Measurements from ENCODE around the gene SCN4B. TPM values are rescaled to one million over a fixed set of nuclear protein-coding genes. Genes with fewer than 3 reads are reported as not detected.

Gene SCN4B
- total RNA-seq, 2 experiments from 2014 or later, result 0.72 to 1.1 TPM

- Mint-ChIP-seq H3K27ac (no peak overlapping the region), H3K4me3 (no peak overlapping the region), H3K9me3 (no peaks in the 10 kb centered on the region), H3K36me3 (ENCODE audit: low read depth) (no peaks in the 10 kb centered on the region), H3K4me1 (ENCODE audit: low read depth) (peaks cover 3% of the 10 kb centered on the region), H3K27me3 (peaks cover 38% of the 10 kb centered on the region)
- POLR2A ChIA-PET, result interaction anchor here (1.5 kb wide), 1 partner anchor 23 kb away, joined by 5 read pairs; no protein-coding TSS in a partner anchor
- CTCF ChIA-PET, result interaction anchor here (1.9 to 6.8 kb wide), 3 partner anchors 23 to 50 kb away, joined by 6 to 116 read pairs (median 41); no protein-coding TSS in a partner anchor
- ATAC-seq (no peak), DNase-seq (no peak)
- intact Hi-C loops (cut with micrococcal nuclease), result loop anchor here (5.0 kb wide), 1 partner anchor 144 kb away; no protein-coding TSS in a partner anchor
- no peak for TF ChIP-seq CTCF (IDR thresholded peaks at IDR 0.05)
Measured at GRCh38 chr11:118148240-118148639, 4.4 kb downstream of the SCN4B start.

GRCh38 chr11:118147502-118147901 lies 5.1 kb downstream of the SCN4B start:
- no peak overlapping the region for H3K4me3 Mint-ChIP-seq
- peaks cover 40% of the 10 kb centered on the region for H3K27me3 Mint-ChIP-seq
- ChIA-PET CTCF (interaction anchor here (4.5 to 6.8 kb wide), 2 partner anchors 9 to 24 kb away, joined by 40 to 116 read pairs; no protein-coding TSS in a partner anchor), POLR2A (interaction anchor here (0.6 kb wide), 1 partner anchor 254 kb away, joined by 3 read pairs; no protein-coding TSS in a partner anchor)
- intact Hi-C loops (cut with micrococcal nuclease), result loop anchor here (5.0 kb wide), 1 partner anchor 145 kb away; no protein-coding TSS in a partner anchor
- H3K27ac Mint-ChIP-seq, result no peak overlapping the region
- ATAC-seq (no peak), DNase-seq (no peak)
- no peak for TF ChIP-seq CTCF (IDR thresholded peaks at IDR 0.05)
- H3K9me3 Mint-ChIP-seq, result no peaks in the 10 kb centered on the region
- no peaks in the 10 kb centered on the region for H3K36me3 Mint-ChIP-seq (ENCODE audit: low read depth)
- H3K4me1 Mint-ChIP-seq (ENCODE audit: low read depth), result peaks cover 3% of the 10 kb centered on the region

GRCh38 chr11:118146554-118146953 lies 6.1 kb downstream of the SCN4B start:
- Mint-ChIP-seq H3K9me3 (no peaks in the 10 kb centered on the region), H3K36me3 (ENCODE audit: low read depth) (no peaks in the 10 kb centered on the region), H3K27me3 (peaks cover 45% of the 10 kb centered on the region), H3K27ac (no peak overlapping the region), H3K4me3 (peak overlapping the region; percentile 76), H3K4me1 (ENCODE audit: low read depth) (peaks cover 3% of the 10 kb centered on the region)
- ATAC-seq, result no peak
- POLR2A ChIA-PET, result interaction anchor here (1.4 to 1.7 kb wide), 2 partner anchors 52 to 79 kb away, joined by 4 to 6 read pairs; partner anchors contain the start of gene JAML
- TF ChIP-seq CTCF (IDR thresholded peaks at IDR 0.05), result no peak
- CTCF ChIA-PET, result interaction anchor here (1.1 to 6.8 kb wide), 6 partner anchors 10 to 157 kb away, joined by 3 to 116 read pairs (median 6); partner anchors contain the start of gene CD3E
- DNase-seq, result no peak
- intact Hi-C loops (cut with micrococcal nuclease), result loop anchor here (5.0 kb wide), 1 partner anchor 146 kb away; no protein-coding TSS in a partner anchor

- DNase-seq (peak; percentile 96), ATAC-seq (peak; percentile 95)
- H3K27ac Mint-ChIP-seq, result no peak overlapping the region
- intact Hi-C loops (cut with micrococcal nuclease), result loop anchor here (5.0 kb wide), 1 partner anchor 147 kb away; no protein-coding TSS in a partner anchor
- ChIA-PET POLR2A (interaction anchor here (1.0 to 1.7 kb wide), 3 partner anchors 22 to 80 kb away, joined by 3 to 6 read pairs (median 4); partner anchors contain the start of gene JAML), CTCF (interaction anchor here (0.6 to 6.8 kb wide), 29 partner anchors 8 to 449 kb away, joined by 3 to 116 read pairs (median 4); partner anchors contain the start of genes CD3D, CD3E and SCN4B)
- H3K36me3 Mint-ChIP-seq (ENCODE audit: low read depth), result no peaks in the 10 kb centered on the region
- peaks cover 42% of the 10 kb centered on the region for H3K27me3 Mint-ChIP-seq
- H3K4me3 Mint-ChIP-seq, result peak overlapping the region; percentile 76
- TF ChIP-seq CTCF (IDR thresholded peaks at IDR 0.05), result peak; percentile 84
- H3K4me1 Mint-ChIP-seq (ENCODE audit: low read depth), result peaks cover 3% of the 10 kb centered on the region
- H3K9me3 Mint-ChIP-seq, result no peaks in the 10 kb centered on the region
Measured at GRCh38 chr11:118145285-118146227, 7.1 kb downstream of the SCN4B start.

Data from activated CD8-positive, alpha-beta T cell treated with anti-CD3 and anti-CD28 coated beads for 36 hours (primary cell).